ENCODE results near the gene CALHM3. TPM values are rescaled to one million over a fixed set of nuclear protein-coding genes. Genes with fewer than 3 reads are reported as not detected.
"Not testable (repeated sequence)": the region's sequence is repeated elsewhere in the genome, so short reads cannot be mapped to it uniquely, and the experiment has no call there.

Gene CALHM3
- total RNA-seq, 1 donor = not detected

DNA sequence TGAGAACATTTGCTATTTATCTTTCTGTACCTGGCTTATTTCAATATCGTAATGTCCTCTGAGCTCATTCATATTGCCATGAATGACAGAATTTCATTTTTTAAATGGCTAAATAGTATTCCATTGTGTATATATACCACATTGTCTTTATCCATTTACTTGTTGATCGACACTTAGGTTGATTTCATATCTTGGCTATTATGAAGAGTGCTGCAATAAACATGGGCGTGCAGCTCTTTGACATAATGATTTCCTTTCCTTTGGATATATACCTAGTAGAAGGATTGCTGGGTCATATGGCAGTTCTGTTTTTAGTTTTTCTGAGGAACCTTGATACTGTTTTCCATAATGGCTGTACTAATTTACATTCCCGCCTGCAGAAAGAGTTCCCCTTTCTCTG, 44.6 kb upstream of the CALHM3 start:
- no peaks in the 10 kb centered on the region for H3K36me3 ChIP-seq (ENCODE audit: insufficient read depth, low read length)
- no peak overlapping the region for H3K4me2 ChIP-seq (ENCODE audit: insufficient read depth, low read length)
- H3K27me3 ChIP-seq (ENCODE audit: insufficient read depth, low read length) = peaks cover 23% of the 10 kb centered on the region
- H3K27ac ChIP-seq (ENCODE audit: low read depth, low read length) = no peak overlapping the region
- H4K20me1 ChIP-seq (ENCODE audit: insufficient read depth, low read length) = no peaks in the 10 kb centered on the region
- TF ChIP-seq, protein P1, sequence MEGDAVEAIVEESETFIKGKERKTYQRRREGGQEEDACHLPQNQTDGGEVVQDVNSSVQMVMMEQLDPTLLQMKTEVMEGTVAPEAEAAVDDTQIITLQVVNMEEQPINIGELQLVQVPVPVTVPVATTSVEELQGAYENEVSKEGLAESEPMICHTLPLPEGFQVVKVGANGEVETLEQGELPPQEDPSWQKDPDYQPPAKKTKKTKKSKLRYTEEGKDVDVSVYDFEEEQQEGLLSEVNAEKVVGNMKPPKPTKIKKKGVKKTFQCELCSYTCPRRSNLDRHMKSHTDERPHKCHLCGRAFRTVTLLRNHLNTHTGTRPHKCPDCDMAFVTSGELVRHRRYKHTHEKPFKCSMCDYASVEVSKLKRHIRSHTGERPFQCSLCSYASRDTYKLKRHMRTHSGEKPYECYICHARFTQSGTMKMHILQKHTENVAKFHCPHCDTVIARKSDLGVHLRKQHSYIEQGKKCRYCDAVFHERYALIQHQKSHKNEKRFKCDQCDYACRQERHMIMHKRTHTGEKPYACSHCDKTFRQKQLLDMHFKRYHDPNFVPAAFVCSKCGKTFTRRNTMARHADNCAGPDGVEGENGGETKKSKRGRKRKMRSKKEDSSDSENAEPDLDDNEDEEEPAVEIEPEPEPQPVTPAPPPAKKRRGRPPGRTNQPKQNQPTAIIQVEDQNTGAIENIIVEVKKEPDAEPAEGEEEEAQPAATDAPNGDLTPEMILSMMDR (IDR thresholded peaks at IDR 0.05; ENCODE audit: extremely low read depth, low read depth, low read length) = no peak
- no peak for DNase-seq (ENCODE audit: insufficient read length, low spot score, missing footprints)
- H3K79me2 ChIP-seq (ENCODE audit: insufficient read depth, low read length) = no peaks in the 10 kb centered on the region
- H3K4me1 ChIP-seq (ENCODE audit: insufficient read depth, low read length) = no peaks in the 10 kb centered on the region
- no peak overlapping the region for H3K4me3 ChIP-seq (ENCODE audit: insufficient read depth, low read length)
- no peaks in the 10 kb centered on the region for H3K9me3 ChIP-seq (ENCODE audit: low read depth, low read length)
- H2AFZ ChIP-seq (ENCODE audit: low read length) = no peak overlapping the region

DNA sequence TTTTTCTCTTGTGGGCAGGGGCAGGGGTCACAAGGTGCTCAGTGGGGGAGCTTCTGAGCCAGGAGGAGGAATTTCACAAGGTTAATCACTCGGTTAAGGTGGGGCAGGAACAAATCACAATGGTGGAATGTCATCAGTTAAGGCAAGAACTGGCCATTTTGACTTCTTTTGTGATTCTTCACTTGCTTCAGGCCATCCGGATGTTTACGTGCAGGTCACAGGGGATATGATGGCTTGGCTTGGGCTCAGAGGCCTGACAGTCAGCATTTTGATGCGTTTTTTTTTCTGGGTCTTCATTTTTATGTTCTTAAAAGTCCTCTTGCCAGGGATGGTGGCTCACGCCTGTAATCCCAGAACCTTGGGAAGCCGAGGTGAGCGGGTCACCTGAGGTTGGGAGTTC, 43.0 kb upstream of the CALHM3 start:
- not testable (repeated sequence) for H3K4me1 ChIP-seq (ENCODE audit: insufficient read depth, low read length); H3K36me3 ChIP-seq (ENCODE audit: insufficient read depth, low read length); H3K4me3 ChIP-seq (ENCODE audit: insufficient read depth, low read length); H3K4me2 ChIP-seq (ENCODE audit: insufficient read depth, low read length); H4K20me1 ChIP-seq (ENCODE audit: insufficient read depth, low read length); H3K9me3 ChIP-seq (ENCODE audit: low read depth, low read length); DNase-seq (ENCODE audit: insufficient read length, low spot score, missing footprints); H3K27ac ChIP-seq (ENCODE audit: low read depth, low read length); H2AFZ ChIP-seq (ENCODE audit: low read length); H3K79me2 ChIP-seq (ENCODE audit: insufficient read depth, low read length)
- H3K27me3 ChIP-seq (ENCODE audit: insufficient read depth, low read length) = peaks cover 27% of the 10 kb centered on the region

DNA sequence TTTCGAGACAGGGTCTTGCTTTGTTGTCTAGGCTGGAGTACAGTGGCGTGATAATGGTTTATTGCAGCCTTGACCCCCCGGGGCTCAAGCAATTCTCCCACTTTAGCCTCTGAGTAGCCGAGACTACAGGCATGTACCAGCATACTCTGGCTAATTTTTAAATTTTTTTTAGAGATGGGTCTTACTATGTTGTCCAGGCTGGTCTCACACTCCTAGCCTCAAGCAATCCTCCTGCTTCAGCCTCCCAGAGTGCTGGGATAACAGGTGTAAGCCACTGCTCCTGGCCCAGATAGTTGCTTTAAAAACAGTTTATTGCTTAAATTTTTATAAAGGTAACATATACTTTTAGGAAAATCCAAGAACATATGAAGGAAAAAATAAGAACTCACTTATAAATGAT, 40.8 kb upstream of the CALHM3 start:
- Histone ChIP-seq H3K79me2 (ENCODE audit: insufficient read depth, low read length) (no peaks in the 10 kb centered on the region), H3K27me3 (ENCODE audit: insufficient read depth, low read length) (peaks cover 23% of the 10 kb centered on the region), H2AFZ (ENCODE audit: low read length) (no peak overlapping the region), H3K36me3 (ENCODE audit: insufficient read depth, low read length) (no peaks in the 10 kb centered on the region), H3K4me1 (ENCODE audit: insufficient read depth, low read length) (no peaks in the 10 kb centered on the region), H4K20me1 (ENCODE audit: insufficient read depth, low read length) (no peaks in the 10 kb centered on the region), H3K4me2 (ENCODE audit: insufficient read depth, low read length) (no peak overlapping the region), H3K9me3 (ENCODE audit: low read depth, low read length) (no peaks in the 10 kb centered on the region), H3K4me3 (ENCODE audit: insufficient read depth, low read length) (no peak overlapping the region), H3K27ac (ENCODE audit: low read depth, low read length) (no peak overlapping the region)
- DNase-seq (ENCODE audit: insufficient read length, low spot score, missing footprints) = no peak
- TF ChIP-seq, protein P1 (IDR thresholded peaks at IDR 0.05; ENCODE audit: extremely low read depth, low read depth, low read length) = no peak

DNA sequence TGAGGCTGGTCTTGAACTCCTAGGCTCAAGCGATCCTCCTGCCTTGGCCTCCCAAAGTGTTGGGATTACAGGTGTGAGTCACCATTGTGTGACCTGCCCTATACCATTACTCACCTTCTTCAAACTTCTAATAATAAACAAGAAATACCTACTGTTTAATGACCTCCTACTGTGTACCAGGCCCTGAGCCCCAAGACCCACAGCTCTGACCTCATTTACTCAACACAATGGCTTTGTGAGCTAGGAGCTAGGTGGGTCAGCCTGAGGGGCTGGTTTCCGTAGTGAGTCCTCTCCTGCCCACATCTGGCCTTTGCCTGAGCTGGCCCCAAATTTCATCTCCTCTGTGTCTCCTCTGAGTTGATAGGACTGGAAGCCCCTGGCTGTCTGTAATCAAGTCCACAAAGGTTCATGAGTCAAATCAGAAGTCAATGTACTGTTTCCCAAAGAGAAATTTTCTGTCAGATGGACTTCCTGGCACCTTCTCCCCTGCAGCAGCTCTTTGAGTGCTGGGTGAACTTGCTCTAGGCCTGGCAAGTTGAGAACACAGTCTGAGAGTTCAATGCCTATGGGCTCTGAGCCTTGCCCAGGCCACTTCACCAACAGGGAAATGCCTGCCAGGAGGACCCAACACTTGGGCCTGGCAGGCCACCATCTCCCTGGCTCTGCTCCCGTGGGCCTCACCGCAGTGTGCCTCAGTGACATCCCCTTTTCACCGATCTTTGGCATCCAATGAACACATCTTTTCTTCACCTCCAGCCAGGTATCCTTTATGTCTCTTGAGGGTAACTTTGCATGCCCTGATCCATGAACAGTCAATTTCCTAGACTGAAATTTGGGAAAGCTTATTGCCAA, 38.4 kb upstream of the CALHM3 start:
- no peaks in the 10 kb centered on the region for H4K20me1 ChIP-seq (ENCODE audit: insufficient read depth, low read length)
- no peak for DNase-seq (ENCODE audit: insufficient read length, low spot score, missing footprints)
- H3K36me3 ChIP-seq (ENCODE audit: insufficient read depth, low read length) = no peaks in the 10 kb centered on the region
- H3K27me3 ChIP-seq (ENCODE audit: insufficient read depth, low read length) = peaks cover 7% of the 10 kb centered on the region
- H3K27ac ChIP-seq (ENCODE audit: low read depth, low read length) = no peak overlapping the region
- TF ChIP-seq, protein P1 (IDR thresholded peaks at IDR 0.05; ENCODE audit: extremely low read depth, low read depth, low read length) = no peak
- no peaks in the 10 kb centered on the region for H3K4me1 ChIP-seq (ENCODE audit: insufficient read depth, low read length)
- H3K9me3 ChIP-seq (ENCODE audit: low read depth, low read length) = no peaks in the 10 kb centered on the region
- H3K4me2 ChIP-seq (ENCODE audit: insufficient read depth, low read length) = no peak overlapping the region
- H2AFZ ChIP-seq (ENCODE audit: low read length) = no peak overlapping the region
- no peaks in the 10 kb centered on the region for H3K79me2 ChIP-seq (ENCODE audit: insufficient read depth, low read length)
- no peak overlapping the region for H3K4me3 ChIP-seq (ENCODE audit: insufficient read depth, low read length)
